ENCODE data around the gene INTS4.

- TF ChIP-seq EZH2 (IDR thresholded peaks at IDR 0.05; ENCODE audit: borderline replicate concordance, insufficient read depth, low read depth, low read length, poor library complexity, severe bottlenecking), result no peak
- TF ChIP-seq CTCF (IDR thresholded peaks at IDR 0.05), result no peak
Observed at GRCh38 chr11:78022397-78023396, 28.2 kb upstream of the INTS4 start, which contains the start of gene KCTD14.

Data from B cell (primary cell).